PFSK-1 (cell line): Measurements from ENCODE around the gene KASH5.

Experiments
- POLR2AphosphoS5 ChIP-seq: IDR thresholded peaks from 2 replicates; pipeline ENCODE4 v1.6.1; 2012; ENCODE audit warnings: low read depth, mild to moderate bottlenecking, control low read depth, low read length, moderate library complexity
- SIN3A ChIP-seq: IDR thresholded peaks from 2 replicates; pipeline ENCODE4 v1.6.1; 2012; ENCODE audit warnings: mild to moderate bottlenecking, low read length, moderate library complexity, borderline replicate concordance; ENCODE audit not compliant: insufficient read depth
- TAF1 ChIP-seq: IDR thresholded peaks from 2 replicates; pipeline ENCODE4 v1.6.1; 2012; ENCODE audit warnings: low read length, control low read depth, borderline replicate concordance; ENCODE audit not compliant: insufficient read depth
- TF ChIP-seq, protein P1 (sequence below), 2 experiments: IDR thresholded peaks; 2 replicates each; pipeline versions ENCODE4 v1.6.1 to v1.8.0; 2011 to 2012; ENCODE audit warnings: low read depth in 2 of 2, low read length in 2 of 2, control low read depth in 1 of 2, inconsistent platforms in 1 of 2, mild to moderate bottlenecking in 1 of 2, moderate library complexity in 1 of 2; ENCODE audit not compliant: insufficient read depth in 1 of 2

DNA sequence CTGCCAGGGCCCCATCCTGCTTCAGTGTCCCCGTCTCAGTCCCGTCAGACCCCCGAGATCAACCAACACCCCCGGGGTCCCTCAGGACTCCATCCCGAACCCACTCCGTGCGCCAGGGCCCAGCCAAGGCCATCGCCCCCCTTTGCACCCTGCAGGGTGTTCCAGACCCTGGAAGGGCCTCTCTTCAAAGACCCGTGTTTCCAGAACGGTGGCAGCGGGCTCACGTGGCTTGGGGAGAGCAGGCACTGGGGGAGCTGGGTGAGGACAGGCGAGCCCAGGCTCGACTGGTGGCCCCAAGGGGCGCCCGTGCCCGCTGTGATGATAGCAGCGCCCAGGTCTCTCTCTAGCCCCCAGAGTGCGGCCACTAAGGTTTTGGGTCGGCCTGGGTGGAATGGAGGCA is 1.4 kb downstream of the KASH5 start:
- TF ChIP-seq POLR2AphosphoS5 = no peak
- no peak for TF ChIP-seq SIN3A
- TF ChIP-seq, protein P1, sequence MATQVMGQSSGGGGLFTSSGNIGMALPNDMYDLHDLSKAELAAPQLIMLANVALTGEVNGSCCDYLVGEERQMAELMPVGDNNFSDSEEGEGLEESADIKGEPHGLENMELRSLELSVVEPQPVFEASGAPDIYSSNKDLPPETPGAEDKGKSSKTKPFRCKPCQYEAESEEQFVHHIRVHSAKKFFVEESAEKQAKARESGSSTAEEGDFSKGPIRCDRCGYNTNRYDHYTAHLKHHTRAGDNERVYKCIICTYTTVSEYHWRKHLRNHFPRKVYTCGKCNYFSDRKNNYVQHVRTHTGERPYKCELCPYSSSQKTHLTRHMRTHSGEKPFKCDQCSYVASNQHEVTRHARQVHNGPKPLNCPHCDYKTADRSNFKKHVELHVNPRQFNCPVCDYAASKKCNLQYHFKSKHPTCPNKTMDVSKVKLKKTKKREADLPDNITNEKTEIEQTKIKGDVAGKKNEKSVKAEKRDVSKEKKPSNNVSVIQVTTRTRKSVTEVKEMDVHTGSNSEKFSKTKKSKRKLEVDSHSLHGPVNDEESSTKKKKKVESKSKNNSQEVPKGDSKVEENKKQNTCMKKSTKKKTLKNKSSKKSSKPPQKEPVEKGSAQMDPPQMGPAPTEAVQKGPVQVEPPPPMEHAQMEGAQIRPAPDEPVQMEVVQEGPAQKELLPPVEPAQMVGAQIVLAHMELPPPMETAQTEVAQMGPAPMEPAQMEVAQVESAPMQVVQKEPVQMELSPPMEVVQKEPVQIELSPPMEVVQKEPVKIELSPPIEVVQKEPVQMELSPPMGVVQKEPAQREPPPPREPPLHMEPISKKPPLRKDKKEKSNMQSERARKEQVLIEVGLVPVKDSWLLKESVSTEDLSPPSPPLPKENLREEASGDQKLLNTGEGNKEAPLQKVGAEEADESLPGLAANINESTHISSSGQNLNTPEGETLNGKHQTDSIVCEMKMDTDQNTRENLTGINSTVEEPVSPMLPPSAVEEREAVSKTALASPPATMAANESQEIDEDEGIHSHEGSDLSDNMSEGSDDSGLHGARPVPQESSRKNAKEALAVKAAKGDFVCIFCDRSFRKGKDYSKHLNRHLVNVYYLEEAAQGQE (IDR thresholded peaks at IDR 0.05; ENCODE audit: insufficient read depth in 1 of 2, low read depth in 2 of 2, low read length in 2 of 2) = no peak
- no peak for TF ChIP-seq TAF1
